ENCODE measurements around the gene TCEAL1.

TCEAL1 gene

GRCh38 chrX:103624111-103624510 lies 4.7 kb upstream of the TCEAL1 start:
- DNase-seq (ENCODE audit: low read depth in 1 of 2, low spot score in 1 of 2), result no peak
- H3K4me3 ChIP-seq (replicated peaks; ENCODE audit: insufficient read depth, low read length), result no peak overlapping the region
- no peak overlapping the region for H3K27ac ChIP-seq (replicated peaks)
- H3K27me3 ChIP-seq (ENCODE audit: insufficient read depth, poor library complexity, severe bottlenecking), result peaks cover 10% of the 10 kb centered on the region
- TF ChIP-seq, protein P1, sequence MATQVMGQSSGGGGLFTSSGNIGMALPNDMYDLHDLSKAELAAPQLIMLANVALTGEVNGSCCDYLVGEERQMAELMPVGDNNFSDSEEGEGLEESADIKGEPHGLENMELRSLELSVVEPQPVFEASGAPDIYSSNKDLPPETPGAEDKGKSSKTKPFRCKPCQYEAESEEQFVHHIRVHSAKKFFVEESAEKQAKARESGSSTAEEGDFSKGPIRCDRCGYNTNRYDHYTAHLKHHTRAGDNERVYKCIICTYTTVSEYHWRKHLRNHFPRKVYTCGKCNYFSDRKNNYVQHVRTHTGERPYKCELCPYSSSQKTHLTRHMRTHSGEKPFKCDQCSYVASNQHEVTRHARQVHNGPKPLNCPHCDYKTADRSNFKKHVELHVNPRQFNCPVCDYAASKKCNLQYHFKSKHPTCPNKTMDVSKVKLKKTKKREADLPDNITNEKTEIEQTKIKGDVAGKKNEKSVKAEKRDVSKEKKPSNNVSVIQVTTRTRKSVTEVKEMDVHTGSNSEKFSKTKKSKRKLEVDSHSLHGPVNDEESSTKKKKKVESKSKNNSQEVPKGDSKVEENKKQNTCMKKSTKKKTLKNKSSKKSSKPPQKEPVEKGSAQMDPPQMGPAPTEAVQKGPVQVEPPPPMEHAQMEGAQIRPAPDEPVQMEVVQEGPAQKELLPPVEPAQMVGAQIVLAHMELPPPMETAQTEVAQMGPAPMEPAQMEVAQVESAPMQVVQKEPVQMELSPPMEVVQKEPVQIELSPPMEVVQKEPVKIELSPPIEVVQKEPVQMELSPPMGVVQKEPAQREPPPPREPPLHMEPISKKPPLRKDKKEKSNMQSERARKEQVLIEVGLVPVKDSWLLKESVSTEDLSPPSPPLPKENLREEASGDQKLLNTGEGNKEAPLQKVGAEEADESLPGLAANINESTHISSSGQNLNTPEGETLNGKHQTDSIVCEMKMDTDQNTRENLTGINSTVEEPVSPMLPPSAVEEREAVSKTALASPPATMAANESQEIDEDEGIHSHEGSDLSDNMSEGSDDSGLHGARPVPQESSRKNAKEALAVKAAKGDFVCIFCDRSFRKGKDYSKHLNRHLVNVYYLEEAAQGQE (IDR thresholded peaks at IDR 0.05; ENCODE audit: insufficient replicate concordance, low read depth), result no peak
- TF ChIP-seq GABPA (IDR thresholded peaks at IDR 0.05; ENCODE audit: low read depth), result no peak
- TF ChIP-seq SPI1 (IDR thresholded peaks at IDR 0.05; ENCODE audit: borderline replicate concordance, low read depth), result no peak
- TF ChIP-seq POLR2AphosphoS5 (IDR thresholded peaks at IDR 0.05; ENCODE audit: low read depth), result no peak
- TF ChIP-seq CTCF (IDR thresholded peaks at IDR 0.05; ENCODE audit: insufficient read depth, low read length), result no peak

DNA sequence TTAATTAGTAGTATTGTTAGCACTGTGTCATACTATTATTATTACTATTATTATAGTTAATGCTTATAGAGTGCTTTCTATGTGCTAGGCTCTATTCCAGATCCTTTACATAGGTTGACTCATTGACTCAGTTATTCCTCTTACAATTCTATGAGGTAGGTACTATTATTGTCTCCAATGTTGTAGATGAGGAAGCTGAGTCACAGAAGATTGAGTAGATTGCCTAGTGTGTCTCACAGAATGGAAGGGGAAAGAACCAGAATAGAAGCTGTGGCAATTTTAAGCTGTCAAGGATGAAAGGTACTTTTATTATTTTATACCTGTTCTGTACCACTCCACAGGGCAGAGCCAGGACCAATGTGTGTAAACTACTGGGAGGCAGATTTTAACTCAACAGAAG lies 1.9 kb upstream of the TCEAL1 start:
- peaks cover 19% of the 10 kb centered on the region for H3K27me3 ChIP-seq (ENCODE audit: insufficient read depth, poor library complexity, severe bottlenecking)
- TF ChIP-seq POLR2AphosphoS5 (IDR thresholded peaks at IDR 0.05; ENCODE audit: low read depth) (no peak), CTCF (IDR thresholded peaks at IDR 0.05; ENCODE audit: insufficient read depth, low read length) (no peak), SPI1 (IDR thresholded peaks at IDR 0.05; ENCODE audit: borderline replicate concordance, low read depth) (no peak), GABPA (IDR thresholded peaks at IDR 0.05; ENCODE audit: low read depth) (no peak)
- TF ChIP-seq, protein P1 (IDR thresholded peaks at IDR 0.05; ENCODE audit: insufficient replicate concordance, low read depth), result no peak
- no peak overlapping the region for H3K4me3 ChIP-seq (replicated peaks; ENCODE audit: insufficient read depth, low read length)
- no peak overlapping the region for H3K27ac ChIP-seq (replicated peaks)
- no peak for DNase-seq (ENCODE audit: low read depth in 1 of 2, low spot score in 1 of 2)

DNA sequence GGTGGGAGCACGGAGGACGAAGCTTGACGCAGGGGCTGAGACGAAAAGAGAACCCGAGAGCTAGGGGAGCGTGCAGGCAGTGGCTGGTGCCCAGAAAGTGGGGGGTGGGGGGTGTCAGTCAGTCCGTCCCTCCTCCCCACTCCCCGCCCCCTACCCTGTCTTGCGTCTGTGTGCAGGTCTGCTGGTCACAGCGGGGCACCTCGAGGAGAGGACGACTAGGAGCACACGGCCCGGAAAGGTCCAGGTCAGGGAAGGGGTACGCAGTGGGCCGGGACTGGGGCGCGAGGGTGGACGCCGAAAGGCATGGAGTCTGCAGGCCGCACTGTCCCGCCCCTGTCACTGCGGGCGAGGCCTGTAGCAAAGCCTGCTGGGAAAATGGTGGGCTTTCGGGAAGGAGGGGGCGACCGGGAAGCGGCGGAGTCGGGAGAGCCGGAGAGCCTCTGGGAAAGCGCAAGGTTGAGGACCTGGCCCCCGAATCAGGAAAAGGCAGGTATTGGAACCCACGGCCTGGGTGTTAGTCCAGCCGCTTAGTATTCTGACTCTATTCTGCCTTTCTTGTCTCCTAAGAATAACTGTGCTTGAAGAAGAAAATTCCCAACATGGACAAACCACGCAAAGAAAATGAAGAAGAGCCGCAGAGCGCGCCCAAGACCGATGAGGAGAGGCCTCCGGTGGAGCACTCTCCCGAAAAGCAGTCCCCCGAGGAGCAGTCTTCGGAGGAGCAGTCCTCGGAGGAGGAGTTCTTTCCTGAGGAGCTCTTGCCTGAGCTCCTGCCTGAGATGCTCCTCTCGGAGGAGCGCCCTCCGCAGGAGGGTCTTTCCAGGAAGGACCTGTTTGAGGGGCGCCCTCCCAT lies 769 bp downstream of the TCEAL1 start:
- peak overlapping the region; percentile 30 for H3K4me3 ChIP-seq (replicated peaks; ENCODE audit: insufficient read depth, low read length)
- no peak overlapping the region for H3K27ac ChIP-seq (replicated peaks)
- DNase-seq (ENCODE audit: low read depth in 1 of 2, low spot score in 1 of 2), result no peak
- H3K27me3 ChIP-seq (ENCODE audit: insufficient read depth, poor library complexity, severe bottlenecking), result peaks cover 19% of the 10 kb centered on the region
- TF ChIP-seq, protein P1 (IDR thresholded peaks at IDR 0.05; ENCODE audit: insufficient replicate concordance, low read depth), result no peak
- TF ChIP-seq CTCF (IDR thresholded peaks at IDR 0.05; ENCODE audit: insufficient read depth, low read length), result no peak
- TF ChIP-seq SPI1 (IDR thresholded peaks at IDR 0.05; ENCODE audit: borderline replicate concordance, low read depth), result no peak
- TF ChIP-seq POLR2AphosphoS5 (IDR thresholded peaks at IDR 0.05; ENCODE audit: low read depth), result no peak
- TF ChIP-seq GABPA (IDR thresholded peaks at IDR 0.05; ENCODE audit: low read depth), result no peak

Data from HL-60 (cell line).